OCI-LY1 (cell line): ENCODE results near the gene LIPC.
A peak's percentile ranks its signal among the peaks of the same experiment; 100 is the strongest.

Experiments
- H2AFZ ChIP-seq: fragments of 200-600 bp; sonication (generic), shearing (Covaris generic); 2 replicates; pipeline ENCODE4 v1.6.0; 2014; ENCODE audit warnings: antibody characterized with exemption, mild to moderate bottlenecking, low read length
- H3F3A ChIP-seq: fragments of 200-600 bp; sonication (generic), shearing (Covaris generic); 2 replicates; pipeline ENCODE4 v1.6.0; 2014; ENCODE audit warnings: mild to moderate bottlenecking, antibody characterized with exemption, low read length, moderate library complexity; ENCODE audit not compliant: insufficient read depth
- H3K27ac ChIP-seq: fragments of 200-600 bp; sonication (generic); 2 replicates; pipeline ENCODE4 v1.5.1; 2014; ENCODE audit warnings: low read length, mixed run types, mild to moderate bottlenecking, low read depth; ENCODE audit not compliant: poor library complexity, severe bottlenecking
- H3K27me3 ChIP-seq: fragments of 200-600 bp; sonication (generic); 2 replicates; pipeline ENCODE4 v1.6.0; 2014; ENCODE audit warnings: antibody characterized with exemption, mild to moderate bottlenecking, low read length, moderate library complexity; ENCODE audit not compliant: insufficient read depth
- H3K36me3 ChIP-seq: fragments of 200-600 bp; sonication (generic); 2 replicates; pipeline ENCODE4 v1.6.1; 2014; ENCODE audit warnings: mild to moderate bottlenecking, antibody characterized with exemption, low read length, moderate library complexity, mixed read lengths; ENCODE audit not compliant: insufficient read depth
- H3K4me1 ChIP-seq: fragments of 200-600 bp; sonication (generic); 2 replicates; pipeline ENCODE4 v1.5.1; 2014; ENCODE audit warnings: mild to moderate bottlenecking, low read length, moderate library complexity; ENCODE audit not compliant: insufficient read depth, severe bottlenecking
- H3K4me2 ChIP-seq: fragments of 200-600 bp; sonication (generic), shearing (Covaris generic); 2 replicates; pipeline ENCODE4 v1.6.1; 2014; ENCODE audit warnings: low read length
- H3K4me3 ChIP-seq: fragments of 200-600 bp; sonication (generic); 2 replicates; pipeline ENCODE4 v1.5.1; 2014; ENCODE audit warnings: low read length, low read depth, mild to moderate bottlenecking, mixed read lengths; ENCODE audit not compliant: poor library complexity, severe bottlenecking
- H3K79me2 ChIP-seq: fragments of 200-600 bp; shearing (Covaris generic); 2 replicates; pipeline ENCODE4 v1.6.1; 2016; ENCODE audit warnings: mixed run types, low read length, mixed read lengths; ENCODE audit not compliant: insufficient read depth
- H3K9ac ChIP-seq: fragments of 200-600 bp; sonication (generic), shearing (Covaris generic); 2 replicates; pipeline ENCODE4 v1.6.1; 2014; ENCODE audit warnings: mild to moderate bottlenecking, low read length, mixed read lengths
- H3K9me2 ChIP-seq: fragments of 200-600 bp; sonication (generic), shearing (Covaris generic); 2 replicates; pipeline ENCODE4 v1.6.1; 2014; ENCODE audit warnings: low read depth, mild to moderate bottlenecking, low read length, mixed read lengths
- H3K9me3 ChIP-seq: fragments of 200-600 bp; shearing (Covaris generic); 2 replicates; pipeline ENCODE4 v1.6.1; 2014; ENCODE audit warnings: low read length, mixed read lengths
- H4K20me1 ChIP-seq: fragments of 200-600 bp; sonication (generic), shearing (Covaris generic); 2 replicates; pipeline ENCODE4 v1.6.0; 2016; ENCODE audit warnings: mild to moderate bottlenecking, low read length; ENCODE audit not compliant: insufficient read depth
- EZH2 ChIP-seq: fragments of 200-600 bp; sonication (generic), shearing (Covaris generic); IDR thresholded peaks from 2 replicates; pipeline ENCODE4 v1.8.0; 2017; ENCODE audit warnings: borderline replicate concordance, mixed run types, mild to moderate bottlenecking, antibody characterized with exemption, low read length, moderate library complexity, mixed read lengths
- TF ChIP-seq, protein P1 (sequence below): fragments of 200-600 bp; sonication (generic), shearing (Covaris generic); IDR thresholded peaks from 2 replicates; pipeline ENCODE4 v1.5.1; 2017; ENCODE audit warnings: mild to moderate bottlenecking, antibody characterized with exemption, low read length, moderate library complexity, mixed read lengths

Gene LIPC

GRCh38 chr15:58568157-58568571, 136.4 kb downstream of the LIPC start:
- Histone ChIP-seq H4K20me1 (no peaks in the 10 kb centered on the region), H3K79me2 (no peaks in the 10 kb centered on the region), H2AFZ (no peak overlapping the region), H3K4me3 (no peak overlapping the region), H3F3A (no peaks in the 10 kb centered on the region), H3K27ac (peak overlapping the region; percentile 64), H3K4me2 (peak overlapping the region; percentile 4; the same call in 1 of the 2 replicates), H3K9me2 (no peaks in the 10 kb centered on the region), H3K9me3 (no peaks in the 10 kb centered on the region), H3K36me3 (no peaks in the 10 kb centered on the region), H3K4me1 (peaks cover 34% of the 10 kb centered on the region), H3K27me3 (no peaks in the 10 kb centered on the region), H3K9ac (0 out of 2 replicates have a peak overlapping the region, but pooled peaks have one; percentile 14)
- TF ChIP-seq, protein P1, sequence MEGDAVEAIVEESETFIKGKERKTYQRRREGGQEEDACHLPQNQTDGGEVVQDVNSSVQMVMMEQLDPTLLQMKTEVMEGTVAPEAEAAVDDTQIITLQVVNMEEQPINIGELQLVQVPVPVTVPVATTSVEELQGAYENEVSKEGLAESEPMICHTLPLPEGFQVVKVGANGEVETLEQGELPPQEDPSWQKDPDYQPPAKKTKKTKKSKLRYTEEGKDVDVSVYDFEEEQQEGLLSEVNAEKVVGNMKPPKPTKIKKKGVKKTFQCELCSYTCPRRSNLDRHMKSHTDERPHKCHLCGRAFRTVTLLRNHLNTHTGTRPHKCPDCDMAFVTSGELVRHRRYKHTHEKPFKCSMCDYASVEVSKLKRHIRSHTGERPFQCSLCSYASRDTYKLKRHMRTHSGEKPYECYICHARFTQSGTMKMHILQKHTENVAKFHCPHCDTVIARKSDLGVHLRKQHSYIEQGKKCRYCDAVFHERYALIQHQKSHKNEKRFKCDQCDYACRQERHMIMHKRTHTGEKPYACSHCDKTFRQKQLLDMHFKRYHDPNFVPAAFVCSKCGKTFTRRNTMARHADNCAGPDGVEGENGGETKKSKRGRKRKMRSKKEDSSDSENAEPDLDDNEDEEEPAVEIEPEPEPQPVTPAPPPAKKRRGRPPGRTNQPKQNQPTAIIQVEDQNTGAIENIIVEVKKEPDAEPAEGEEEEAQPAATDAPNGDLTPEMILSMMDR, result no peak
- TF ChIP-seq EZH2, result no peak

DNA sequence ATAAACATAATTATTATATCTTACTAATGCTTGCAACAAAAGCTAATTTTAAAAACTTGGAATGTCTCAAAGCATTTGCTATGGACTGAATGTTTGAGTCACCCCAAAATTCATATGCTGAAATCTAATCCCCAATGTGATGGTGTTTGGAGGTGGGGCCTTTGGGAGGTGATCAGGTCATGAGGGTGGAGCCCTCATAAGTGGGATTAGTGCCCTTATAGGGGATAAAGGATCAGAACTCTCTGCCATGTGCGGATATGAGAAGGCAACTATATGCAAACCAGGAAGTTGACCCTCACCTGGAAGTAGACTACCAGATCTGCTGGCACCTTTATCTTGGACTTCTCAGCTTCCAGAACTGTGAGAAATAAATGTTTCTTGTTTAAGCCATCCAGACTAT, 137.7 kb downstream of the LIPC start:
- TF ChIP-seq EZH2, result no peak
- TF ChIP-seq, protein P1, result no peak
- peaks cover 35% of the 10 kb centered on the region for H3K4me1 ChIP-seq
- no peaks in the 10 kb centered on the region for H4K20me1 ChIP-seq
- no peak overlapping the region for H3K27ac ChIP-seq
- H3K4me2 ChIP-seq, result no peak overlapping the region
- no peaks in the 10 kb centered on the region for H3K9me2 ChIP-seq
- H3K9ac ChIP-seq, result no peak overlapping the region
- no peaks in the 10 kb centered on the region for H3K36me3 ChIP-seq
- no peaks in the 10 kb centered on the region for H3K27me3 ChIP-seq
- H3K4me3 ChIP-seq, result no peak overlapping the region
- no peak overlapping the region for H2AFZ ChIP-seq
- no peaks in the 10 kb centered on the region for H3K9me3 ChIP-seq
- no peaks in the 10 kb centered on the region for H3F3A ChIP-seq
- H3K79me2 ChIP-seq, result no peaks in the 10 kb centered on the region

- no peak overlapping the region for H3K4me3 ChIP-seq
- no peaks in the 10 kb centered on the region for H3F3A ChIP-seq
- H3K36me3 ChIP-seq, result no peaks in the 10 kb centered on the region
- H2AFZ ChIP-seq, result 0 out of 2 replicates have a peak overlapping the region, but pooled peaks have one; percentile 21
- peaks cover 39% of the 10 kb centered on the region for H3K4me1 ChIP-seq
- H3K9ac ChIP-seq, result no peak overlapping the region
- H3K4me2 ChIP-seq, result no peak overlapping the region
- H3K9me3 ChIP-seq, result no peaks in the 10 kb centered on the region
- H3K27ac ChIP-seq, result peak overlapping the region; percentile 53
- H3K79me2 ChIP-seq, result no peaks in the 10 kb centered on the region
- no peaks in the 10 kb centered on the region for H4K20me1 ChIP-seq
- TF ChIP-seq EZH2, result no peak
- TF ChIP-seq, protein P1, result no peak
- H3K27me3 ChIP-seq, result no peaks in the 10 kb centered on the region
- no peaks in the 10 kb centered on the region for H3K9me2 ChIP-seq
Measured at GRCh38 chr15:58571491-58571890, 139.7 kb downstream of the LIPC start.
